ENCODE data around the gene DENND4B. TPM values are rescaled to one million over a fixed set of nuclear protein-coding genes. Genes with fewer than 3 reads are reported as not detected.
"Not testable (repeated sequence)": the region's sequence is repeated elsewhere in the genome, so short reads cannot be mapped to it uniquely, and the experiment has no call there.

DENND4B gene
- total and polyA plus RNA-seq, 10 of the 15 experiments (the other 5 are each of a cell fraction or from before 2014, with no cell fraction given), result 12.0 to 74.8 (median 22.7) TPM

DNA sequence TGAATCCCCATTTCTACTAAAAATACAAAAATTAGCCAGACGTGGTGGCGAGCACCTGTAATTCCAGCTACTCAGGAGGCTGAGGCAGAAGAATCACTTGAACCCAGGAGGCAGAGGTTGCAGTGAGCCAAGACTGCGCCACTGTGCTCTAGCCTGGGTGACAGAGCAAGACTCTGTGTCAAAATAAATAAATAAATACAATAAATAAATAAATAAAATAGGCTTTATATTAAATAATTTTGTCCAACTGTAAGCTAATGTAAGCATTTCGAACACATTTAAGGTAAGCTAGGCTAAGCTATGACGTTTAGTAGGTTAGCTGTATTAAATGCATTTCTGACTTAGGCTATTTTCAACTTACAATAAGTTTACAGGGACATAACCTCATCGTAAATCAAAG, 36.0 kb downstream of the DENND4B start:
- CTCF ChIA-PET, result interaction anchor here (0.8 to 14.9 kb wide), 8 partner anchors 8 to 87 kb away, joined by 3 to 138 read pairs (median 3); partner anchors contain the start of genes JTB and SLC39A1
- WGBS (ENCODE audit: insufficient coverage, insufficient replicate concordance, low lambda C conversion rate, missing lambda C conversion rate), result 88% methylated on average over 6 of the region's 6 CpGs
- H3K4me2 ChIP-seq (ENCODE audit: control insufficient read depth, insufficient read depth); DNase-seq (ENCODE audit: low read depth, low spot score); H3K27me3 ChIP-seq (replicated peaks in 1 of 2; ENCODE audit: control insufficient read depth in 2 of 2, insufficient read depth in 2 of 2, low read length in 1 of 2); H4K20me1 ChIP-seq (ENCODE audit: control insufficient read depth, insufficient read depth); ATAC-seq; H3K9me3 ChIP-seq (replicated peaks; ENCODE audit: control insufficient read depth, insufficient read depth, low read length); FAIRE-seq; H3K36me3 ChIP-seq (ENCODE audit: control insufficient read depth in 2 of 2, insufficient read depth in 2 of 2, low read length in 1 of 2); H3K4me3 ChIP-seq; intact Hi-C loops (cut with micrococcal nuclease; ENCODE audit: unreplicated experiment); BruUV-seq (replicated peaks); H3K27ac ChIP-seq (ENCODE audit: control insufficient read depth, insufficient read depth); H2AFZ ChIP-seq (ENCODE audit: control insufficient read depth, low read depth, low read length); H3K4me1 ChIP-seq (ENCODE audit: control insufficient read depth, insufficient read depth, low read length); H3K9ac ChIP-seq (ENCODE audit: control insufficient read depth, insufficient read depth, low read length); in situ Hi-C loops (cut with MboI): not testable (repeated sequence)
- RAD21 ChIA-PET (ENCODE audit: unreplicated experiment), result interaction anchor here (1.1 to 1.7 kb wide), 4 partner anchors 12 to 113 kb away, joined by 3 to 5 read pairs (median 4); partner anchors contain the start of gene GATAD2B
- POLR2A ChIA-PET, result interaction anchor here (0.6 to 2.4 kb wide), 5 partner anchors 9 to 67 kb away, joined by 3 to 11 read pairs (median 4); partner anchors contain the start of gene JTB
- peaks cover 79% of the 10 kb centered on the region for H3K79me2 ChIP-seq (ENCODE audit: control insufficient read depth, insufficient read depth, low read length)
- SMC1A ChIA-PET (ENCODE audit: uncharacterized antibody, unreplicated experiment), result interaction anchor here (0.9 to 5.1 kb wide), 12 partner anchors 9 to 96 kb away, joined by 3 to 27 read pairs (median 4); partner anchors contain the start of genes JTB, RAB13 and RPS27

DNA sequence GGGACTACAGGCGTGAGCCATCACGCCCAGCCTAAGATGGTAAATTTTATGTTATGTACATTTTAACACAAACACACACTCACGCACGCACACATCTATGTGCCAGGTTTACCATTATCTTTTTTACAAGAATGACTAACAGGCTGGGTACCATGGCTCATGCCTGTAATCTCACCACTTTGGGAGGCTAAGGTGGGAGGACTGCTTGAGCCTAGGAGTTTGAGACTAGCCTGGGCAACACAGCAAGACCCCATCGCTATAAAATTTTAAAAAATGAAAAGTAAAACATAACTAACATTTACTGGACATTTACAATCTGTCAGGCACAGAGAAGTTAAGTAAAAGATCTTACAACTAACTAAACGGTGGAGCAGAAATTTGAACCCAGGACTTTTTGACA, 38.4 kb downstream of the DENND4B start:
- Histone ChIP-seq H3K4me2 (ENCODE audit: control insufficient read depth, insufficient read depth) (no peak overlapping the region), H3K9me3 (replicated peaks; ENCODE audit: control insufficient read depth, insufficient read depth, low read length) (no peaks in the 10 kb centered on the region; the same call in 1 of the 3 replicates), H3K9ac (ENCODE audit: control insufficient read depth, insufficient read depth, low read length) (no peak overlapping the region), H3K36me3 (ENCODE audit: control insufficient read depth in 2 of 2, insufficient read depth in 2 of 2, low read length in 1 of 2) (peaks cover 2 to 5% of the 10 kb centered on the region in 2 experiments), H3K27ac (ENCODE audit: control insufficient read depth, insufficient read depth) (no peak overlapping the region), H3K4me1 (ENCODE audit: control insufficient read depth, insufficient read depth, low read length) (peaks cover 5% of the 10 kb centered on the region; the same call in 1 of the 2 replicates), H2AFZ (ENCODE audit: control insufficient read depth, low read depth, low read length) (no peak overlapping the region), H4K20me1 (ENCODE audit: control insufficient read depth, insufficient read depth) (no peaks in the 10 kb centered on the region; the same call in 1 of the 2 replicates), H3K4me3 (no peak overlapping the region), H3K79me2 (ENCODE audit: control insufficient read depth, insufficient read depth, low read length) (peaks cover 86% of the 10 kb centered on the region), H3K27me3 (replicated peaks in 1 of 2; ENCODE audit: control insufficient read depth in 2 of 2, insufficient read depth in 2 of 2, low read length in 1 of 2) (no peaks in the 10 kb centered on the region)
- RAD21 ChIA-PET (ENCODE audit: unreplicated experiment), result no interaction called here
- intact Hi-C loops (cut with micrococcal nuclease; ENCODE audit: unreplicated experiment) (no loop called here), in situ Hi-C loops (cut with MboI) (no loop called here)
- POLR2A ChIA-PET, result no interaction called here
- no peak for TF ChIP-seq ZNF622 (IDR thresholded peaks at IDR 0.05)
- TF ChIP-seq, protein P1, sequence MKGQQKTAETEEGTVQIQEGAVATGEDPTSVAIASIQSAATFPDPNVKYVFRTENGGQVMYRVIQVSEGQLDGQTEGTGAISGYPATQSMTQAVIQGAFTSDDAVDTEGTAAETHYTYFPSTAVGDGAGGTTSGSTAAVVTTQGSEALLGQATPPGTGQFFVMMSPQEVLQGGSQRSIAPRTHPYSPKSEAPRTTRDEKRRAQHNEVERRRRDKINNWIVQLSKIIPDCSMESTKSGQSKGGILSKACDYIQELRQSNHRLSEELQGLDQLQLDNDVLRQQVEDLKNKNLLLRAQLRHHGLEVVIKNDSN (IDR thresholded peaks at IDR 0.05; ENCODE audit: borderline replicate concordance, extremely low read length, insufficient read depth, low read depth, low read length), result no peak
- no peak for TF ChIP-seq CEBPB (IDR thresholded peaks at IDR 0.05; ENCODE audit: borderline replicate concordance in 1 of 2, low read depth in 2 of 2, low read length in 2 of 2)
- no peak for TF ChIP-seq RAD51 (IDR thresholded peaks at IDR 0.05)
- TF ChIP-seq, protein P2, sequence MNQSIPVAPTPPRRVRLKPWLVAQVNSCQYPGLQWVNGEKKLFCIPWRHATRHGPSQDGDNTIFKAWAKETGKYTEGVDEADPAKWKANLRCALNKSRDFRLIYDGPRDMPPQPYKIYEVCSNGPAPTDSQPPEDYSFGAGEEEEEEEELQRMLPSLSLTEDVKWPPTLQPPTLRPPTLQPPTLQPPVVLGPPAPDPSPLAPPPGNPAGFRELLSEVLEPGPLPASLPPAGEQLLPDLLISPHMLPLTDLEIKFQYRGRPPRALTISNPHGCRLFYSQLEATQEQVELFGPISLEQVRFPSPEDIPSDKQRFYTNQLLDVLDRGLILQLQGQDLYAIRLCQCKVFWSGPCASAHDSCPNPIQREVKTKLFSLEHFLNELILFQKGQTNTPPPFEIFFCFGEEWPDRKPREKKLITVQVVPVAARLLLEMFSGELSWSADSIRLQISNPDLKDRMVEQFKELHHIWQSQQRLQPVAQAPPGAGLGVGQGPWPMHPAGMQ (IDR thresholded peaks at IDR 0.05; ENCODE audit: borderline replicate concordance), result no peak
- no peak for TF ChIP-seq SREBF2 (IDR thresholded peaks at IDR 0.05; ENCODE audit: low read length)
- TF ChIP-seq ZNF207 (IDR thresholded peaks at IDR 0.05; ENCODE audit: borderline replicate concordance), result no peak
- TF ChIP-seq NFYB (IDR thresholded peaks at IDR 0.05; ENCODE audit: insufficient read depth, low read depth, low read length), result no peak
- no peak for TF ChIP-seq ZNF384 (IDR thresholded peaks at IDR 0.05; ENCODE audit: borderline replicate concordance, low read depth, low read length)
- no peak for TF ChIP-seq GATAD2B (conservative IDR thresholded peaks at IDR 0.05; ENCODE audit: low read depth)
- FAIRE-seq (no peak), ATAC-seq (no peak), DNase-seq (ENCODE audit: low read depth, low spot score) (no peak)
- no TSS peak for BruUV-seq (replicated peaks)
- SMC1A ChIA-PET (ENCODE audit: uncharacterized antibody, unreplicated experiment), result interaction anchor here (0.6 to 5.1 kb wide), 3 partner anchors 8 to 79 kb away, joined by 3 to 27 read pairs (median 4); no protein-coding TSS in a partner anchor
- WGBS (ENCODE audit: insufficient coverage, insufficient replicate concordance, low lambda C conversion rate, missing lambda C conversion rate), result 85% methylated on average over 6 of the region's 6 CpGs
- CTCF ChIA-PET, result interaction anchor here (0.9 kb wide), 1 partner anchor 59 kb away, joined by 3 read pairs; no protein-coding TSS in a partner anchor

All from GM12878 (cell line).